HEK293 (cell line): ENCODE results near the gene MYH11.
"Not testable (repeated sequence)": the region's sequence is repeated elsewhere in the genome, so short reads cannot be mapped to it uniquely, and the experiment has no call there.

Source experiments
- CTCF ChIA-PET: fragments of 350-600 bp; formaldehyde crosslinking; extraction: SDS; loops from one replicate; lab custom pipeline; 2021; ENCODE audit warnings: antibody characterized with exemption; lab: Yijun Ruan, JAX
- POLR2A ChIA-PET: fragments of 300-600 bp; formaldehyde crosslinking; extraction: SDS; loops from one replicate; lab custom pipeline; 2020; ENCODE audit warnings: antibody characterized with exemption, inconsistent platforms; lab: Yijun Ruan, JAX
- H3K27ac ChIP-seq: fragments of 200-500 bp; sonication (Bioruptor generic); 2 replicates; pipeline ENCODE4 v1.5.1; 2014; ENCODE audit warnings: low read depth, low read length, control low read depth, inconsistent platforms; ENCODE audit errors: extremely low read depth
- H3K36me3 ChIP-seq, 2 experiments: fragments of 200-500 bp in 1 of 2; sonication (Bioruptor generic) in 1 of 2; 1 replicate in 1 of 2; 2 replicates in 1 of 2; pipeline ENCODE4 v1.5.1; 2014 to 2017; ENCODE audit warnings: inconsistent platforms in 2 of 2, low read length in 2 of 2; ENCODE audit not compliant: control insufficient read depth in 2 of 2, insufficient read depth in 1 of 2
- H3K4me1 ChIP-seq: fragments of 200-500 bp; sonication (Bioruptor generic); 2 replicates; pipeline ENCODE4 v1.5.1; 2014; ENCODE audit warnings: mild to moderate bottlenecking, low read length, inconsistent platforms; ENCODE audit not compliant: control insufficient read depth, insufficient read depth
- H3K4me3 ChIP-seq: 2 replicates; pipeline ENCODE4 v1.5.1; 2011; ENCODE audit warnings: low read depth, mild to moderate bottlenecking, control low read depth, low read length, moderate library complexity
- H3K9me3 ChIP-seq: fragments of 200-500 bp; sonication (Bioruptor generic); 2 replicates; pipeline ENCODE4 v1.5.1; 2014; ENCODE audit warnings: low read depth, low read length, inconsistent platforms; ENCODE audit not compliant: control insufficient read depth, insufficient read depth
- BCL11B ChIP-seq: fragments of 450-650 bp; formaldehyde crosslinking; IDR thresholded peaks from 2 replicates; pipeline ENCODE4 v1.5.1; 2016; ENCODE audit warnings: low read depth, missing biosample characterization, missing genetic modification characterization
- GLI4 ChIP-seq: fragments of 450-650 bp; formaldehyde crosslinking; IDR thresholded peaks from 2 replicates; pipeline ENCODE4 v1.5.1; 2016; ENCODE audit warnings: missing biosample characterization, missing genetic modification characterization
- HOXA7 ChIP-seq: sonication (generic); formaldehyde crosslinking; IDR thresholded peaks from 2 replicates; pipeline ENCODE4 v1.8.1; 2022; ENCODE audit warnings: missing genetic modification reagents, borderline replicate concordance
- KLF9 ChIP-seq: fragments of 450-650 bp; formaldehyde crosslinking; IDR thresholded peaks from 2 replicates; pipeline ENCODE4 v1.5.1; 2016; ENCODE audit warnings: missing biosample characterization, missing genetic modification characterization, low read depth
- REPIN1 ChIP-seq: fragments of 450-650 bp; formaldehyde crosslinking; IDR thresholded peaks from 2 replicates; pipeline ENCODE4 v1.5.1; 2017; ENCODE audit warnings: missing biosample characterization, missing genetic modification characterization, low read depth
- ZBTB1 ChIP-seq: fragments of 450-650 bp; formaldehyde crosslinking; IDR thresholded peaks from 2 replicates; pipeline ENCODE4 v1.5.1; 2016; ENCODE audit warnings: missing biosample characterization, missing genetic modification characterization
- ZNF157 ChIP-seq: fragments of 450-650 bp; formaldehyde crosslinking; IDR thresholded peaks from 2 replicates; pipeline ENCODE4 v1.5.1; 2016; ENCODE audit warnings: missing biosample characterization, missing genetic modification characterization
- ZNF302 ChIP-seq: fragments of 450-650 bp; formaldehyde crosslinking; IDR thresholded peaks from 2 replicates; pipeline ENCODE4 v1.5.1; 2016; ENCODE audit warnings: missing biosample characterization, missing genetic modification characterization, low read depth
- ZNF404 ChIP-seq: fragments of 450-650 bp; formaldehyde crosslinking; IDR thresholded peaks from 2 replicates; pipeline ENCODE4 v1.5.1; 2017; ENCODE audit warnings: missing biosample characterization, missing genetic modification characterization
- ZNF426 ChIP-seq: fragments of 450-650 bp; formaldehyde crosslinking; IDR thresholded peaks from 2 replicates; pipeline ENCODE4 v1.5.1; 2017; ENCODE audit warnings: missing biosample characterization, missing genetic modification characterization, mild to moderate bottlenecking, inconsistent platforms, moderate library complexity
- ZNF660 ChIP-seq: fragments of 450-650 bp; IDR thresholded peaks from 2 replicates; pipeline ENCODE4 v1.5.1; 2018; ENCODE audit warnings: missing biosample characterization, mild to moderate bottlenecking, missing genetic modification characterization
- ZNF707 ChIP-seq: fragments of 450-650 bp; formaldehyde crosslinking; IDR thresholded peaks from 2 replicates; pipeline ENCODE4 v1.5.1; 2016; ENCODE audit warnings: missing biosample characterization, missing genetic modification characterization
- ZNF768 ChIP-seq: fragments of 450-650 bp; formaldehyde crosslinking; IDR thresholded peaks from 2 replicates; pipeline ENCODE4 v1.5.1; 2018; ENCODE audit warnings: missing biosample characterization, mild to moderate bottlenecking, missing genetic modification characterization
- TF ChIP-seq, protein P1 (sequence below): fragments of 450-650 bp; formaldehyde crosslinking; IDR thresholded peaks from 2 replicates; pipeline ENCODE4 v1.5.1; 2017; ENCODE audit warnings: missing biosample characterization, missing genetic modification characterization

The MYH11 gene

DNA sequence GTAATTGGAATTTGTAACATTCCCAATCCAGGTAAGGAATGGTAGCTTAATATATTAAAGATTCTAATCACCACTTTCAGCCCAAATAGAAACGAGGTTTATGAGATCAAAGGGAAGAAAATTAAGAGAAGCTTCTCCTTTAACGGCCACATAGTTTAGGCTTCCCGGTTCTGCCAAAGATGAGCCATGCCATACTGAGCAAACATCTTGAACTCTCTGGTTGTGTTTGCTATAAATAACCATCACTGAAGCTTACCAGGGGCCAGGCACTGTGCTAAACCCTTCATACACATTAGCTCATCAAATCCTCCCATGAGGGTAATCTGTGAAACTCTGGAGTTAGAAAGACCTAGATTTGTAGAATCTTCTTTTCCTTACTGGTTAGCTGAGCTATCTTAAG lies 2.8 kb downstream of the MYH11 start:
- ChIA-PET POLR2A (interaction anchor here (0.5 kb wide), 1 partner anchor 161 kb away, joined by 4 read pairs; no protein-coding TSS in a partner anchor), CTCF (interaction anchor here (0.6 to 1.4 kb wide), 3 partner anchors 29 to 76 kb away, joined by 3 to 4 read pairs (median 4); no protein-coding TSS in a partner anchor)
- no peak for TF ChIP-seq ZNF426 (tag by site-specific recombination)
- no peak for TF ChIP-seq ZNF404 (tag by site-specific recombination)
- TF ChIP-seq HOXA7 (CRISPR knock-in tag) = no peak
- no peak for TF ChIP-seq ZNF302
- TF ChIP-seq REPIN1 = no peak
- TF ChIP-seq ZNF660 (tag by site-specific recombination) = no peak
- no peak for TF ChIP-seq GLI4
- TF ChIP-seq ZNF707 (tag by site-specific recombination) = no peak
- TF ChIP-seq ZNF157 (tag by site-specific recombination) = no peak
- H3K4me3 ChIP-seq = no peak overlapping the region
- H3K9me3 ChIP-seq = no peaks in the 10 kb centered on the region
- 0 out of 2 replicates have a peak, but pooled peaks cover 2% of the 10 kb centered on the region for H3K4me1 ChIP-seq
- no peaks in the 10 kb centered on the region for H3K36me3 ChIP-seq
- H3K27ac ChIP-seq = no peak overlapping the region

DNA sequence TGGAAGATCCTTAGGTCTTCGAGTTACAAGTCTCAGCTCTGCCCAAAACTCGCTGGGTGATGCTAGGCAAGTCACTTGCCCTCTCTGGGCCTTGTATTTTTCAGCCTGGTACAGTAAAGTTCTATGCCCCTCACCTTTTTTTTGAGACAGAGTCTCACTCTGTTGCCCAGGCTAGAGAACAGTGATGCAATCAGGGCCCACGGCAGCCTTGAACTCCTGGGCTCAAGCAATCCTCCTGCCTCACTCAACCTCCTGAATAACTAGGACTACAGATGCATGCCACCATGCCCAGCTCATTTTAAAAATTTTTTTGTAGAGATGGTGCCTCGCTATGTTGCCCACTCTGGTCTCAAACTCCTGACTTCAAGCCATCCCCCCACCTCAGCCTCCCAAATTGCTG lies 3.8 kb downstream of the MYH11 start:
- no peaks in the 10 kb centered on the region for H3K9me3 ChIP-seq
- CTCF ChIA-PET = no interaction called here

DNA sequence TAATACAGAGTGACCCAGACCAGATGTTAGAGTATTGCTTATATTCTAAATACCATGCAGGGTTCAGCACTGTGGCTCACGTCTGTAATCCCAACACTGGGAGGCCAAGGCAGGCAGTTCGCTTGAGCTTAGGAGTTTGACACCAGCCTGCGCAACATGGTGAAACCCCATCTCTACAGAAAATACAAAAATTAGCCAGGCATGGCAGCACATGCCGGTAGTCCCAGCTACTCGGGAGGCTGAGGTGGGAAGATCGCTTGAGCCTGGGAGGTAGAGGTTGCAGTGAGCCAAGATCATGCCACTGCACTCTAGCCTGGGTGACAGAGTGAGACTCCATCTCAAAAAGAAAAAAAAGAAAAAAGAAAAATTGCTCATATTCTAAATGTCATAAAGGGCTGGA lies 6.3 kb downstream of the MYH11 start:
- POLR2A ChIA-PET = interaction anchor here (0.5 kb wide), 1 partner anchor 21 kb away, joined by 3 read pairs; no protein-coding TSS in a partner anchor
- CTCF ChIA-PET, H3K36me3 ChIP-seq: not testable (repeated sequence)

More for the DNA sequence above, 3.8 kb downstream of the MYH11 start:
- POLR2A ChIA-PET = no interaction called here
- H3K4me3 ChIP-seq = no peak overlapping the region
- no peak overlapping the region for H3K27ac ChIP-seq
- 0 out of 2 replicates have a peak, but pooled peaks cover 2% of the 10 kb centered on the region for H3K4me1 ChIP-seq
- no peak for TF ChIP-seq ZNF157 (tag by site-specific recombination)
- peak; percentile 25; the same call in 1 of the 2 replicates for TF ChIP-seq ZNF768
- TF ChIP-seq, all 188 proteins: peak for 1
- no peaks in the 10 kb centered on the region for H3K36me3 ChIP-seq

DNA sequence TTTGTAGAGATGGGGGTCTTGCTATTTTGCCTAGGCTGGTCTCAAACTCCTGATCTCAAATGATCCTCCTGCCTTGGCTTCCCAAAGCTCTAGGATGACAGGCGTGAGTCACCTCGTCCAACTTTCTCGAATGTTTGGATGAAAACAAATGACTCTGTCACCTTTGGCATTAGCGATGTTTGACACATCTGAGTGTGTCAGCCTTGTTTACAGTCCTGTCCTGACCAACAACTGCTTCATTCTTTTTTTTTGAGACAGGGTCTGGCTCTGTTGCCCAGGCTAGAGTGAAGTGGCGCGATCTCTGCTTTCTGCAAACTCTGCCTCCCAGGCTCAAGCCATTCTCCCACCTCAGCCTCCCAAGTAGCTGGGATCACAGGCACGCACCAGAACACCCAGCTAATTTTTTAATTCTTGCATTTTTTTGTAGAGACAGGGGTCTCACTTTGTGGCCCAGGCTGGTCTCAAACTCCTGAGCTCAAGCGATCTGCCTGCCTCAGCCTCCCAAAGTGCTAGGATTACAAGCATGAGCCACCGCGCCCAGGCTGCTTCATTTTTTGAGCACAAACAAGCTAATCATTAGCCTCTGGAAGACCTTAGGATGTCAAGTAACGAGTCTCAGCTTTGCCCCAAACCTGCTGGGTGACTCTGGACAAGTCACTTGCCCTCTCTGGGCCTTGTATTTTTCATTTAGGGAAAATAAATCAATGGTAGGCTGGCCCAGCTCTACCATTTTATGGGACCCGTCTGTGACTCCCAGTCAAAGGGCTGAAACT lies 7.4 kb downstream of the MYH11 start:
- TF ChIP-seq ZBTB1 (tag by site-specific recombination) = no peak
- no peak for TF ChIP-seq KLF9
- 0 out of 2 replicates have a peak, but pooled peaks have one; percentile 12 for TF ChIP-seq ZNF768
- TF ChIP-seq, protein P1, sequence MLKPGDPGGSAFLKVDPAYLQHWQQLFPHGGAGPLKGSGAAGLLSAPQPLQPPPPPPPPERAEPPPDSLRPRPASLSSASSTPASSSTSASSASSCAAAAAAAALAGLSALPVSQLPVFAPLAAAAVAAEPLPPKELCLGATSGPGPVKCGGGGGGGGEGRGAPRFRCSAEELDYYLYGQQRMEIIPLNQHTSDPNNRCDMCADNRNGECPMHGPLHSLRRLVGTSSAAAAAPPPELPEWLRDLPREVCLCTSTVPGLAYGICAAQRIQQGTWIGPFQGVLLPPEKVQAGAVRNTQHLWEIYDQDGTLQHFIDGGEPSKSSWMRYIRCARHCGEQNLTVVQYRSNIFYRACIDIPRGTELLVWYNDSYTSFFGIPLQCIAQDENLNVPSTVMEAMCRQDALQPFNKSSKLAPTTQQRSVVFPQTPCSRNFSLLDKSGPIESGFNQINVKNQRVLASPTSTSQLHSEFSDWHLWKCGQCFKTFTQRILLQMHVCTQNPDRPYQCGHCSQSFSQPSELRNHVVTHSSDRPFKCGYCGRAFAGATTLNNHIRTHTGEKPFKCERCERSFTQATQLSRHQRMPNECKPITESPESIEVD (tag by site-specific recombination) = no peak
- no peak for TF ChIP-seq BCL11B (tag by site-specific recombination)
- CTCF ChIA-PET = interaction anchor here (1.4 kb wide), 1 partner anchor 26 kb away, joined by 5 read pairs; no protein-coding TSS in a partner anchor
- H3K4me3 ChIP-seq = no peak overlapping the region
- POLR2A ChIA-PET = no interaction called here
- no peaks in the 10 kb centered on the region for H3K4me1 ChIP-seq
- H3K9me3 ChIP-seq = no peaks in the 10 kb centered on the region
- H3K36me3 ChIP-seq = no peaks in the 10 kb centered on the region
- no peak overlapping the region for H3K27ac ChIP-seq

More for the DNA sequence above, 6.3 kb downstream of the MYH11 start:
- H3K4me1 ChIP-seq, H3K27ac ChIP-seq, H3K9me3 ChIP-seq, H3K4me3 ChIP-seq: not testable (repeated sequence)
